Transverse colon (tissue), 4 donors: ENCODE results near the gene CD59. TPM values are rescaled to one million over a fixed set of nuclear protein-coding genes. Genes with fewer than 3 reads are reported as not detected.

Experiments used
- DNase-seq: peaks from one replicate; pipeline ENCODE4 v3.0.0-alpha.2; 2019
- H3K27ac ChIP-seq, 4 donors: fragments of 200-600 bp; sonication (generic); 2 replicates each; pipeline ENCODE4 v1.5.1; 2016 to 2018; ENCODE audit warnings: inconsistent platforms in 4 of 4
- H3K27me3 ChIP-seq: fragments of 200-600 bp; sonication (generic); 2 replicates; pipeline ENCODE4 v1.5.1; 2017; ENCODE audit warnings: inconsistent platforms
- H3K36me3 ChIP-seq, 4 donors: fragments of 200-600 bp; sonication (generic); 2 replicates each; pipeline ENCODE4 v1.5.1; 2017 to 2019; ENCODE audit warnings: inconsistent platforms in 4 of 4
- H3K4me1 ChIP-seq, 4 donors: fragments of 200-600 bp; sonication (generic); 2 replicates each; pipeline ENCODE4 v1.5.1; 2017 to 2020; ENCODE audit warnings: inconsistent platforms in 4 of 4
- H3K4me3 ChIP-seq, 4 donors: fragments of 200-600 bp; sonication (generic); 1 replicate in 1 of 4; 2 replicates in 3 of 4; pipeline versions ENCODE4 v1.5.1 to v1.6.1; 2017 to 2019; ENCODE audit warnings: inconsistent platforms in 4 of 4
- H3K9me3 ChIP-seq, 2 donors: fragments of 200-600 bp; sonication (generic); 2 replicates each; pipeline ENCODE4 v1.5.1; 2017 to 2019; ENCODE audit warnings: inconsistent platforms in 2 of 2
- CTCF ChIP-seq, 5 experiments: fragments of 200-600 bp in 3 of 5; fragments of 450-650 bp in 2 of 5; sonication (generic) in 3 of 5; IDR thresholded peaks; 1 replicate in 2 of 5; 2 replicates in 3 of 5; pipeline ENCODE4 v1.5.1; 2016 to 2017; ENCODE audit warnings: antibody characterized with exemption in 5 of 5, inconsistent platforms in 3 of 5, mild to moderate bottlenecking in 2 of 5, moderate library complexity in 1 of 5
- EP300 ChIP-seq: sonication (generic); formaldehyde crosslinking; IDR thresholded peaks from one replicate; pipeline ENCODE4 v1.6.1; 2017; ENCODE audit warnings: antibody characterized with exemption, low read depth
- POLR2A ChIP-seq: fragments of 450-650 bp; IDR thresholded peaks from one replicate; pipeline ENCODE4 v1.6.1; 2016; ENCODE audit warnings: antibody characterized with exemption, mild to moderate bottlenecking, moderate library complexity
- POLR2AphosphoS5 ChIP-seq, 3 donors: sonication (generic); formaldehyde crosslinking; IDR thresholded peaks; one replicate each; pipeline ENCODE4 v1.6.1; 2016; ENCODE audit warnings: antibody characterized with exemption in 3 of 3
- WGBS, 2 donors: methylation state at CpG; one replicate each; pipeline ENCODE4 v1.1.5; 2018; ENCODE audit warnings: low coverage in 1 of 2; 5-methylcytosine and 5-hydroxymethylcytosine counted together
- in situ Hi-C, 4 donors: fragments of 200-750 bp; cut with MboI; loops; one replicate each; pipeline versions ENCODE4 v1.15.0 to v1.15.1; 2017; ENCODE audit warnings: low sequenced_read_pairs in 3 of 4, low pct_ligation_motif_present in 1 of 4, low pct_unique_long_range_greater_than_20kb in 1 of 4
- intact Hi-C: fragments of 100-400 bp; cut with DNase I; formaldehyde crosslinking; loops from one replicate; pipeline ENCODE4 v1.15.1; 2023; ENCODE audit warnings: low total_unique reads
- total RNA-seq, 4 donors: library from RNA; depleted of rRNA; stranded (reverse); fragments of >200 nt; gene quantifications; one replicate each; pipeline ENCODE4 v1.1.0, GENCODE V29; 2016

The CD59 gene
- total RNA-seq, 4 donors from 2014 or later = 64.7 to 213 (median 170) TPM

GRCh38 chr11:33670250-33671011 is 65.8 kb downstream of the CD59 start:
- Histone ChIP-seq H3K4me3 (no peak overlapping the region), H3K27ac (no peak overlapping the region), H3K9me3 (no peaks in the 10 kb centered on the region), H3K36me3 (no peaks in the 10 kb centered on the region), H3K27me3 (no peaks in the 10 kb centered on the region), H3K4me1 (no peaks in the 10 kb centered on the region)
- in situ Hi-C loops = no loop called here
- intact Hi-C loops = no loop called here
- no peak for TF ChIP-seq CTCF (IDR thresholded peaks at IDR 0.05)
- no peak for TF ChIP-seq POLR2A
- TF ChIP-seq POLR2AphosphoS5 (IDR thresholded peaks at IDR 0.05) = no peak
- TF ChIP-seq EP300 = no peak
- DNase-seq = no peak
- 69 to 85% methylated on average over 2 to 5 of the region's 5 CpGs for WGBS, 2 donors

- no peaks in the 10 kb centered on the region for H3K36me3 ChIP-seq
- DNase-seq = no peak
- intact Hi-C loops (no loop called here), in situ Hi-C loops (no loop called here)
- WGBS, 2 donors = 80 to 84% methylated on average over 5 of the region's 5 CpGs
- no peaks in the 10 kb centered on the region for H3K27me3 ChIP-seq
- H3K4me1 ChIP-seq = no peaks in the 10 kb centered on the region
- H3K27ac ChIP-seq = no peak overlapping the region
- TF ChIP-seq EP300 = no peak
- no peak for TF ChIP-seq CTCF (IDR thresholded peaks at IDR 0.05)
- TF ChIP-seq POLR2A = no peak
- no peak for TF ChIP-seq POLR2AphosphoS5 (IDR thresholded peaks at IDR 0.05)
- H3K9me3 ChIP-seq = no peaks in the 10 kb centered on the region
- no peak overlapping the region for H3K4me3 ChIP-seq
These were observed 66.5 kb downstream of the CD59 start for GRCh38 chr11:33669598-33670249.

- H3K4me1 ChIP-seq = no peaks in the 10 kb centered on the region
- intact Hi-C loops (no loop called here), in situ Hi-C loops (no loop called here)
- H3K27me3 ChIP-seq = no peaks in the 10 kb centered on the region
- H3K27ac ChIP-seq = no peak overlapping the region
- no peak for TF ChIP-seq POLR2AphosphoS5 (IDR thresholded peaks at IDR 0.05)
- TF ChIP-seq CTCF (IDR thresholded peaks at IDR 0.05) = no peak
- no peak for TF ChIP-seq POLR2A
- no peak for TF ChIP-seq EP300
- H3K4me3 ChIP-seq = no peak overlapping the region
- no peaks in the 10 kb centered on the region for H3K9me3 ChIP-seq
- DNase-seq = no peak
- H3K36me3 ChIP-seq = no peaks in the 10 kb centered on the region
- 62 to 93% methylated on average over 2 to 6 of the region's 6 CpGs for WGBS, 2 donors
These were observed 67.1 kb downstream of the CD59 start for GRCh38 chr11:33668951-33669596.

- no peak overlapping the region for H3K4me3 ChIP-seq
- no peak for DNase-seq
- in situ Hi-C loops (no loop called here), intact Hi-C loops (no loop called here)
- 92 to 98% methylated on average over 5 to 6 of the region's 6 CpGs for WGBS, 2 donors
- no peak overlapping the region for H3K27ac ChIP-seq
- no peaks in the 10 kb centered on the region for H3K36me3 ChIP-seq
- no peaks in the 10 kb centered on the region for H3K27me3 ChIP-seq
- no peaks in the 10 kb centered on the region for H3K9me3 ChIP-seq
- TF ChIP-seq CTCF (IDR thresholded peaks at IDR 0.05) (no peak), EP300 (no peak)
- H3K4me1 ChIP-seq = no peaks in the 10 kb centered on the region
These were observed 67.8 kb downstream of the CD59 start for GRCh38 chr11:33668468-33668825.
